ENCODE results near the gene COL19A1.
A peak's percentile ranks its signal among the peaks of the same experiment; 100 is the strongest.
"Not testable (repeated sequence)": the region's sequence is repeated elsewhere in the genome, so short reads cannot be mapped to it uniquely, and the experiment has no call there.

The COL19A1 gene

GRCh38 chr6:69867639-69867976, 1.3 kb downstream of the COL19A1 start:
- DNase-seq, result no peak

GRCh38 chr6:69868252-69868804, 2.0 kb downstream of the COL19A1 start:
- no peak for DNase-seq

- no peak for DNase-seq
Measured at GRCh38 chr6:69868961-69869360, 2.6 kb downstream of the COL19A1 start.

DNA sequence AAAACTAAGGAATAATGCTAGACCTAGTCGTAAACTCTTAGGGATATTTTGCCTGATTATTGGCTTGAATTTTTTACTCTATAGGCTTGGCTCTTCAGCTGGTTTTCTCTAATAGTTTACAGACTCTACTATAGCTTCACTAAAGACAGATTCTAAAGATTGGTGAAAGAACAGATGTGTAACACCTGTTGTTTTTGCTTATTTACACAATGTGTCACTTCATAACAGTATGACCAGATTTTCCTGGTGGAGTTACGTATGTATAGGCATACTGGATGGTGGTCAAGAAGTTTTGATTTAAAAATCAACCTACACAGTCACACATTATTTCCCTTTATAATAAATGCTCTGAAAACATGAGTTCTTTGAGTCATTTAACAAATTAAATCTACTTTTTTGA, 4.8 kb downstream of the COL19A1 start:
- DNase-seq, result no peak

- no peak for DNase-seq
Measured at GRCh38 chr6:69873291-69873690, 6.9 kb downstream of the COL19A1 start.

DNA sequence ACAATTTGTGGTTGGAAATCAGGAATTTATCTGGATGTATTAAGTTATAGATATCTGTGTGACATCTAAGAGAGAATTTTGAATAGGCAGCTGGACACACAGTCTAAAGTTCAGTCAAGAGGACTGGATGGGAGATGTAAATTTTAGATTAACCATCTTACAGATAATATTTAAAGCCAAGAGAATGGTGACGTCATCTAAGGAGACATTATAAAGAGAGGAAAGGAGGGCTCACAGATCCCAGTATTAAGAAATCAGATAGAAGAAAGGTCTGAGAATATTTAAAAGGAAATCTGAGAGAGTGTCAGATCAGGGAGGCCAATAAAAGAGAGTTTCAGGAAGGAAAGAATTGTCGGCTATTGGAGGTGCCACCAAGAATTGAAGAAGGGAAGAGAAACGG, 9.4 kb downstream of the COL19A1 start:
- DNase-seq, result no peak

GRCh38 chr6:69878795-69879194, 12.4 kb downstream of the COL19A1 start:
- DNase-seq, result no peak

DNA sequence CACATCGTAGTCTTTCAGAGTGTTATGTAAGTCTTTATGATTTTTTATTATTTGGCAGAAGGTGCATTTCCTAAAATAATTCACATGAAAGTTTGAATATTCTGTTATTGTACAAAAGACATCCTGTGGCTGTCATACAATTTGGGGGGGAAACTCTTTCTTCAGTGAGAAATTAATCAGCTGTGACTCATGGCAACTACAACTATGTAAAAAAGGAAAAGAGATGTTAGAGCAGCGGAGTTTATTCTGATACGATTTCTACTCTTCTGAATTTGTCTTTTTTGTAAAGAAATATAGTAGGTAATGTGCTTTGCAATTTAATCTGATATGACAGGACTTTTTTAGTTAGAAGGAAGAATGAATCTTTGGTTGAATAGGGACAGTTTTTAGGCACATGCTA, 14.2 kb downstream of the COL19A1 start:
- DNase-seq, result no peak

- DNase-seq, result no peak
Measured at GRCh38 chr6:69881322-69882151, 15.2 kb downstream of the COL19A1 start.

- DNase-seq, result no peak
Measured at GRCh38 chr6:69883551-69883950, 17.2 kb downstream of the COL19A1 start.

GRCh38 chr6:69884231-69884630, 17.9 kb downstream of the COL19A1 start:
- DNase-seq, result no peak

- DNase-seq, result no peak
Measured at GRCh38 chr6:69887026-69887425, 20.7 kb downstream of the COL19A1 start.

DNA sequence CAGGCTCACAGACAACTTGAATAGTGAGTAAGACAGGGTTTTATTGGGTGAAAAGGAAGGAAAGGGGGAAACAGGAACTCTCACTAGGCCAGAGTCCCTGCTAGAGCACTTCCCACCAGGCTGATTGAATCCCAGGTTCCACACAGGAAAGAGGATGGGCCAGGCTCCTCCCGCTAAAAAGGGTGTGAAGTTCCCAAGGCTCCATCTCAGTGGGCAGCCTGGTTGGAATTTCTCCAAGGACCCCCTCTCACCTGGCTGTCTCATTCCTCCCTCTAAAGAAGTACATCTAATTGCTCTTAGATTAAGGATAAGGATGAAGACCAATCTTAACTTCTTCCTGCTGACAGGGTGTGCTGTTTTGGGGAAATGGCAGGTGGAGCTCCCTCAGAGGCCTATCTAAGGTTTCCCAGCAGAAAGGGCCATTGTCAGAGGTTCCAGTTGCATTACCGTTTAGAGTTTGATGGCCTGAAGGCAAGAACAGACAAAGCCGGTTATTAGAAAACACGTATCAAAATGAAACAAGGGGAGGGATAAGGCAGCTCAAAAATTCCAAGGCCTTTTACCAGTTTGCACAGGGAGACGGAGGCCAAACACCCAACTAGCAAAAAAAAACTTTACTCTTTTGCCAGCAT, 21.5 kb downstream of the COL19A1 start:
- no peak for DNase-seq

GRCh38 chr6:69888482-69889233, 22.3 kb downstream of the COL19A1 start:
- no peak for DNase-seq

DNA sequence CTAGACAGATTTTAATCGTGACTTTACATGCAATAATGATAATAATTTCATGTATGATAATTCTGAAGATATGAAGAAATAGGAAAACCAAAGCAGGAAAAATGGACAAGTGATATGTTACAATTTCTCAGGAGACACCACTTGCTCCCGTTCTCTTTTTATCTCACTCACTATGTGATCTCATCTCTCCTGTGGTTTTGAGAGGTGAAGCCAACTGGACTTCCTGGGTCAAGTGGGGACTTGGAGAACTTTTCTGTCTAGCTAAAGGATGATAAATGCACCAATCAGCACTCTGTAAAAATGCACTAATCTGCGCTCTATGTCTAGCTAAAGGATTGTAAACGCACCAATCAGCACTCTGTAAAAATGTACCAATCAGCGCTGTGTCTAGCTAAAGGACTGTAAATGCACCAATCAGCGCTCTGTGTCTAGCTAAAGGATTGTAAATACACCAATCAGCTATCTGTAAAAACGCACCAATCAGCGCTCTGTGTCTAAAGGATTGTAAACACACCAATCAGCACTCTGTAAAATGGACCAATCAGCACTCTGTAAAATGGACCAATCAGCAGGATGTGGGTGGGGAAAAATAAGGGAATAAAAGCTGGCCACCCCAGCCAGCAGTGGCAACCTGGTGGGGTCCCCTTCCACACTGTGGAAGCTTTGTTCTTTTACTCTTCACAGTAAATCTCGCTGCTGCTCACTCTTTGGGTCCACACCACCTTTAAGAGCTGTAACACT, 23.0 kb downstream of the COL19A1 start:
- not testable (repeated sequence) for DNase-seq

- not testable (repeated sequence) for DNase-seq
Measured at GRCh38 chr6:69892561-69892960, 26.2 kb downstream of the COL19A1 start.

- DNase-seq, result not testable (repeated sequence)
Measured at GRCh38 chr6:69893266-69893665, 26.9 kb downstream of the COL19A1 start.

DNA sequence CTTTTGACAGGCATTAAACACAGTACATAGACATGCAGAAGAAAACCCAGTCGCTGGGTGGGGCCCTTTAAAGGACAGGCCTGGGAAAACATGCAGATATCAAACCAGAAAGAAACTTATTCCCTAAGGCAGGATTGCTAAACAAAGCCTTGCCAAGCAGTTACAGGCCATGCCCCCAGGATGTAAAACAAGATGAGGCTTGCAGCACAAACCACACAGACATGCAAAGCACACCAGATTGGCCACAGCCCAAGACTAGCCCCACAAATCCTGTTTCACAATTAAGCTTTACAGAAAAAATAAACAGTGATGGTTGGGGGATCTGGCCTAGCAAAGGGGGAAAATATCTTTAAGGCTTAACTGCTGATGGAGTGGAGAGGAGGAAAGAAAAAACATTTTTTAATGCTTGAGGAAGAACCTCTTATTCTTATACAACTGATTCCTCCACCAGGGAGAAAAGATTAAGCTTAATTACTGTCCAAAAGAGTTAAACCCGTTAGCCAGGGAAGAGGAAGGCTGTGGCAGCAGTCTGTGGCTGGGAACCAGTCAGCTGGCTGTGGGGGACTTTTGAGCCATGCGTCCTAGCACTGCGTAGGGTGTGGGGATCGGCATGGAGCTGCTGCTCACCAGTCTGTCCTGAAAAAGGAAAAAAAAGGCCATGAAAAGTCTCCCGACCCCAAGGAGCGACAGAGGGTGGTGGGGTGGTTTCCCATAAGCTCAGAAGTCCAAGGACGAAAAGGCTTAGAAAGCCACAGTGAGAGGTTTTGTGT, 28.4 kb downstream of the COL19A1 start:
- DNase-seq, result peak; percentile 4

GRCh38 chr6:69895396-69895795, 29.0 kb downstream of the COL19A1 start:
- DNase-seq, result no peak

DNA sequence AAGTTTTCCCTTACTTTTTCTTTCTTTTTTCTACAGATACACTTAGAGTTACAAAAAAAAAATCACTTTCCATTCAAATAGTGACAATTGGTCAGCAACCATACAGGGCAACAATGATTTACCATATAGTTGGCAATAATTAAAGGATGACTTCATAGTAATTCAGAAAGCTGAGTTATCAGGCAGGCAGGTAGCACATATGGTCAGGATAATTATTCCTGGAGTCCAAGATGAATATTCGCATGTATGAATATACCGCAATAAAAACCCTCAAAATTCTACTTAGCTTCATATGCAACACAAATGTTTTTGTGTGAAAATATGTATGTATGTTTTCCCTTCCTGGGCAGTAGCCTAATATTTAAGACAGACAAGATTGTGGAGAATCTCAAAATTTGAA, 34.5 kb downstream of the COL19A1 start:
- no peak for DNase-seq

DNA sequence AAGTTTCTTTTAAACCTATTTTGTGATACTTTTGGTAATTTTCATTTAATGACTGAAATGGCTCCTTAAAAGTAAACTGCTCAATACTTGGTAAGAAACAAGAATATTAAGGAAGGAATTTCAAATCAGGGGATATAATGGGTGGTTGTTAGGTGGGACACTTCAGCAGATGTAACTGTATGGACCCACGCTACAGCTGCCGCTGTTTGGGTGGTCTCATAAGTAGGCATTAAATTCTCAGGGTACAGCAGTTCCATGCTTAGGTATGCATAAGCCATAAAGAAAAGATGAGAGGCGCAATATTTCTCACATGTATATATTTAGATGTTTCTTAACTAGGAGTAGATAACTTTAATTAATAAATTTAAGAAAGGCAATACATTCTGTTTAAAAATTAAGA, 35.0 kb downstream of the COL19A1 start:
- DNase-seq, result no peak

DNA sequence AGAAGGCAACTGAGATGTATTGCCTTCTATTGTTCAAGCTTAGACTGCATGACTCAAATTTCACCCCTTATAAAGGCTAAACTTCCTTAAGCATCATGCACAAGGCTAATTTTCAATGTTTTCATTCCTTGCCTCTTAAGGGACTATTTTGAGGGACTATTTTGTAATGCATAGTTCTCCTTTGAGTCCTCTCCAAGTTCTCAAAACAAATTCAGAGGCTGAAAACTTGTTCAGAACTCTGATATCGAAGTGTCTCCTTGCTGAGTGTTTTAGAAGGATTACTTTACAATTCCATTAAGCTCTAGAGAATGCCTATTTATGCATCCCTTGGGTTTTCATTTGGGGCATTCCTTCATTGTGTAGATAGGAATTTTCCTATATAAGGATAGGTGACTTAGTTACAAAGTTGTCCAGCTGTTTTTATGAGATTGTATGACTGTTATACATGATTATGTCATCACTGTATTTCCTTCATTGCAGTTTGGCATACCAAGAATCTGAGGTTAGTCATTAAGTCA, 41.7 kb downstream of the COL19A1 start:
- no peak for DNase-seq

Data from DMS79 treated with DMSO at 0.1 percent for 48 hours (cell line).